HG02610 (cell line): ENCODE measurements around the gene SLC66A3.

Experiments
- ATAC-seq: cut with Tn5 transposase; IDR thresholded peaks from one replicate; pipeline ENCODE4 v1.9.1; 2021; ENCODE audit warnings: mild to moderate bottlenecking, moderate library complexity; ENCODE audit not compliant: unreplicated experiment

The SLC66A3 gene

DNA sequence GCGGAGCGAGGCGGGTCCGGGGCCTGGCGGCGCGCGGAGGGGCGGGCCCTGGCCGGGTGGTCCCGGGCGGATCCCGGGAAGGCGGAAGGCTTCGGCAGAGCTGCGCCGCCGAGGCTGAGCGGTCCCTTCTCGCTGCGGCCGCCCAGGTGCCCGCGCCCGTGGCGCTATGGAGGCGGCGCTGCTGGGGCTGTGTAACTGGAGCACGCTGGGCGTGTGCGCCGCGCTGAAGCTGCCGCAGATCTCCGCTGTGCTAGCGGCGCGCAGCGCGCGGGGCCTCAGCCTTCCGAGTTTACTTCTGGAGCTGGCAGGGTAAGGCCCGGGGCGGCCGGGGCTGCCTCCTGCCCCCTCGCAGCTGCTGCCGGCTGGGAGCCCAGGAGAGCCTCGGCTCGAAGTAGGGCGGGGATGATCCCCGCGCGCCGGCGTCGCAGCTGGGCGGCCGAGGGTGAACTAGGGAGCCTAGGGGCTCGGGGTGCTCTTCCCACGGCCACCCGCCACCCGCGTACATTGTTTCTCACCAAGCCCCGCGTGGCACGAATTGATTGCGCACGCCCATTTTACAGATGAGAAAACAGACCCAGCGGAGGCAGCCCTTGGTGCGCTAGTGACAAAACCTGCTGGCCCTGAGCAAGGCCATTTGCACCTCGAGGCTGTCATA, at the start of gene SLC66A3:
SLC66A3 (plus strand) TSS at position 87 of the 655 bp plus-strand sequence; CDS start at position 167, 80 bp downstream.
- peak; percentile 71 for ATAC-seq

DNA sequence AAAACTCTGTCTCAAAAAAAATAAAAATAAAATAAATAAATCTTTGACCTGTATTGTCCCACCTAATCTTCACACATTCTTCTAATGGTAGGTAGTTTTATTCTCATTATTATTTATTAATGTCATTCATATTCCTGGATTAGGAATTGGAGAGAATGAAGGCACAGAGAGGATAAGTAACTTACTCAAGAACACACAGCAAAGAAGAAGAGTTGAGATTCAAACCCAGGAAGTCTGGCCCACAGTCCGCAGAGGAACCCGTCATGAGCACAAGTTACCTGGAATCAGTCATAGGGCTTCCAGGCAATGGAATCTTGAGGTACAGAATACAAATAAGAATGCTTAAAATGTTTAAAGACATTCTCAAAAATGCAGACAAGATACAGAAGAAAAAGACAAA, 46.3 kb upstream of the SLC66A3 start:
- ATAC-seq = no peak

DNA sequence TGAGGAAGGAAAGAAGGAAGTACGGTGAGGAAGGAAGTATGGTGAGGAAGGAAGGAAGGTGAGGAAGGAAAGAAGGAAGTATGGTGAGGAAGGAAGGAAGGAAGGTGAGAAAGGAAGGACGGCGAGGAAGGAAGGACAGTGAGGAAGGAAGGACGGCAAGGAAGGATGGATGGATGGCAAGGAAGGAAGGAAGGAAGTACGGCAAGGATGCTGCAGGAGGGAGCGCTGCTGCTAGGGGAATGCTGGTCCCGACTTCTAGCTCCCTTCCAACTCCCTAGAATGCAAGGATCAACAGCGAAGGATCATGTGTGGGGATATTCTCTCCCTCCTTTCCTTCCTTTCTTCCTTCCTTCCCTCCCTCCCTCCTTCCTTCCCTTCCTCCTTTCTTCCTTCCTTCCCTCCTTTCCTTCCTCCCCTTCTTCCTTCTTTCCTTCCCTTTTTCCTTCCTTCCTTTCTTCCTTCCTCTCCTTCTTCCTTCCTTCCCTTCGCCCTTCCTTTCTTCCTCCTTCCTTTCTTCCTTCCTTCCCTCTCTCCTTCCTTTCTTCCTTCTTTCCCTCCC, 42.3 kb upstream of the SLC66A3 start:
- ATAC-seq = no peak

DNA sequence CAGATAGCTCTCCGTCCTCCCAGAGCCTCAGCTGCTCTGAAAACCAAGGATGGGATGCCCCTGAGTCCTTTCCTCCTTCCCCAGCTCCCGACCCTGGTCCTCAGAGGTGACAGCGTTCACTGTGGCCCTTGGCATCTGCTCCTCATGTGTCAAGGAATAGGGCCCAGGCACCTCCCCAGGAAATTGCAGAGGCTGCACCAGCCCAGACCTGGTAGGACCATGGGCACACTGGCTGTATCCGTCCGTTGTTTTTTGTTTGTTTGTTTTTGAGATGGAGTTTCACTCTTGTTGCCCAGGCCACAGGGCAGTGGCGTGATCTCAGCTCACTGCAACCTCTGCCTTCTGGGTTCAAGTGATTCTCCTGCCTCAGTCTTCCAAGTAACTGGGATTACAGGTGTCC, 37.5 kb upstream of the SLC66A3 start:
- ATAC-seq = no peak

DNA sequence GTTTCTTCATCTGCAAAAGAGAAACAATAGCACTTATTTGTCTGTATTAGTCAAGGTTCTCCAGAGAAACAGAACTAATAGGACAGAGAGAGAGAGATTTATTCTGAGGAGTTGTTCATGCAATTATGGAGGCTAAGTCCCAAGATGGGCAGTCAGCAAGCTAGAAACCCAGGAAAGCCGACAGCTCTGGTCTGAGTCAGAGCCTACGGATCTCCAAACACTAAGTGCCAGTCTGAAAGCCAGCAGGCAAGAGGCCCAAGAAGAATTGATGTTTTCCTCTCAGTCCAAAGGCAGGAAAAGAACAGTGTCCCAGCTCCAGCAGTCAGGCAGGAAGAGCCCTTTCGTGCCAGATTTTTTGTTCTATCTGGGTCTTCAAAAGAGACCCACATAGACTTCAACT, 36.5 kb upstream of the SLC66A3 start:
- ATAC-seq = no peak

DNA sequence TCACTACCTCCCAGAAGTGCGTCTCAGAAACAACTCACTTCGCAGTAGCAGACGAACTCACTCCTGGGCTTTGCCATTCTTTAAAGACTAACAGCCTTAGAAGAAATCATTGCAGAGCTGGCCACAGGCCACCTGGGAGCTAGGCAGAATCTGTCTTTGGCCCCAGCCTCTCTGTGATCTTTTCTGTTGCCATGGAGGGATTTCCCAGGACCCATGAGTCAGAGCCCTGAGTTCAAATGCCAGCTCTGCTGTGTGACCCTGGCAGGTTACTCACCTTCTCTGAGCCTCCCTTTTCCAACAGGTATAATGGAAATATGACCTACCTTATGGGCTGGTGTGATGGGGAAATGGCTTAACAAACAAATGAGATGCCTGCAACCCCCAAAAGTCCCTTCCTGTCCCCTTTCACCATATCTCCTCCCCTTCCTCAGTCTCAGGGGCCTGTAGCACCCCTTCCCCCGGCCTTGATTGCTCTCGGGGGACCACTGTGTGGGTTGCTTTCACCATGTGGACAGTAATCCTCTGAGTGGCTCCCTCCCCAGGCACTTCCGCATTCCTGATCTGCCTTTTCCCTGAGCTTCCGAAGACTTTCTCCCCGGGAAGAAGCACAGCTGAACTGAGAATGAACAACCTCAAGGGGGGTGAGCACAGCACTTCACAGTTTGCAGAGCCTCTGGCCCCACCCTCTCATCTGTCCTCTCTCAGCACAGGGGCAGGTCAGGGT, 34.0 kb upstream of the SLC66A3 start:
- ATAC-seq = no peak

DNA sequence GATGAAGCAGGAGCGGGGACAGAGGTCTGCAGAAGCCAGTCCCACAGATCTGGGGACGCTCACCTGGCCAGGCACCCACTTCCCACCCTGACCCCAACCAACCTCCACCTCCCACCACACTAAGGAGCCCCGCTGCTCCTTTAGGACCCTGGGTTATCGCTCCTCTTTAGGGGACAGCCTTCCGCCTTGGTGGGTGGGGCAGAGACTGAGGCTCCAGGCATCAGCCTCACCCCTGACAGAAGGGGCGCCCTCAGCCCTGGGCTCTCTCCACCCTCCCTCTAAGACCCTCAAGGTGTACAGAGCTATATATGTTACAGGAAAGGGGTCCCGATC, 33.5 kb upstream of the SLC66A3 start:
- no peak for ATAC-seq

DNA sequence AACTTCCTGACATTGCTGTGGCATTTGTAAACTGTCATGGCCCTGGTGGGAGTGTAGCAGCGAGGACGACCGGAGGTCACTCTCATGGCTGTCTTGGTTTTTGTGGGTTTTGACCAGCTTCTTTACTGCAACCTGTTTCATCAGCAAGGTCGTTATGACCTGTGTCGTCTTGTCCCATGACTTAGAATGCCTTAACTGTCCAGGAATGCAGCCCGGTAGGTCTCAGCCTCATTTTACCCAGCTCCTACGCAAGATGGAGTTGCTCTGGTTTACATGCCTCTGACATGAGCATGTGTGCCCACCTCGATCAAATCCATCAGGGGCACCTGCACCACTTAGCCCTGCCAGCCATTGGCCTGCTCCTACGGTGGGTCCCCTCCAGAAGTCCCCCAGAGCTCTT, 32.9 kb upstream of the SLC66A3 start:
- no peak for ATAC-seq

DNA sequence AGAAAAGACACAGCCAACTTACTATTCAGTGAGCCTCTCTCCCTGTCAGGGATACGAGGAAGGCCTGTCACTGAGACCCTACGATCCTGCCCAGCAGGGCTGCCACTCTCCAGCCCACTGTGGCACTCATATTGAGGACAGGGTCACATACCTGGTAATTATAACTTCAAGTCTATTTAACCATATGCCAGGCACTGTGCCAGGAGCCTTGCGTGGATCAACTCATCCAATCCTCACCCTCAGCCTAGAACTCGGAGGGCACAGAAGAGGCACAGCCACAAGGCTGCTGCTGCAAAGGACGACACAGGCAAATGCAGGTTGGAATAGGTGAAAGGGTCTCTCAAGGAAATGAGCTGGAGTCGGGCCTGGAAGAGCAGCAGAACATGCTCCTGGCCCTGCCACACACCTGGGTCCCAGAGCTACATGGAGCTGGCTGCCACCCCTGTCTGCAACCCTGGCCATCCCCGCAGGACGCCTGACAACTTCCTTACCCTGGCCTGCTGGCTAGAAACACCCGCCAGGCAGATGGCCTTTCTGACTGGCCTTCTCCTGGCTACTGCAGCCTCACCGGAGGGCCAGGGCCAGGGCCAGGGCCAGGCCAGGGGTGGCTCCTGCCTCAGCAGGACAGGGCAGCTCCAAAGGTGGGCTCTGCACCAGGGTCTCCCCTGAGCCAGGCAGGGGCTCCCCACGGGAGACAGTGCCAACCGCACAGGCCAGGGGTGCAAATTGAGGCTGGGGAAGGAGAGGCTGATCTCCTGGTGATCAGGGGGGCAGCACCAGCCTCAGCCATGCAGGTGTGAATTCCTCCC, 32.1 kb upstream of the SLC66A3 start:
- ATAC-seq = no peak

DNA sequence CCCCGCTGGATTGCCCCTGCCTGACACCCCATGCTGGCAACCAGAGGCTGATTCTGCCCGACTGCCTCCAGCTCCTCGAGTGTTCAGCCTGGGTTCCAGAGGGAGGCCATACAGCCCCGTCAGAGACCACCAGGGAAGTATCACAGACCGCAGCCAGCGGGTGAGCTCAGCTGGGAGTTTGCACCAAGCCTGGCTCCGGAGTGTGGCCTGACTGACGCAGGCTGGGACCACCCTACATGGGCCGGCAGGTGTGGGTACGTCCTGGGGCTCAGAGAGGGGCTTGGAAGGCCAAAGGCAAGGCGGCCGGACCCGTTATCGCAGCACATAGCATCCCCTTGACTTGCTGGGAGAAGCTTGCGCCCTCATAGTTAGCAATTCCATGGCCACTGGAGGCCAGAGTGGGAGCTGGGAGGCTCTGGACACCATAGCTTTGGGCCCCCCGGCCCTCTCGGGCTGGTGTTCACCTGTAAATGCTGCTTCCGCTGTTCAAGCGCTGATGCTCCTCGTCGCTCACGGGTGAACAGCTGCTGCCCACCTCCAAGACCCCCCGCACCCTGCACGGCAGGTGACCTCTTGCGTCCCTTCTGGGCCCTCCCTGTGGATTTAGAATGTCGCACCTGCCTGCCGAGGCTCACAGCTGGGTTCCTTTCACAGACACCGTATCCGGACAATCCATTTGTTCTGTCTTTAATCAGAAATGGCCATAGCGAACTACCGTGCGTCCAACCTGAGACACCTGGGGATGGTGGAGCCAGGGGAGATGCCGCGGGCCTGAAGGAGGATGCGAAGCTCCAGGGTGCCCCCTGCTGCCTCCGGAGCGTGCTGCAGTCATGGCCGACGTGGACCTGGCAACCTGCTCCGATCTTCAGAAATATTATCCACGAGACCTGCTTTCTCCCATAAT, 31.2 kb upstream of the SLC66A3 start:
- ATAC-seq = no peak

DNA sequence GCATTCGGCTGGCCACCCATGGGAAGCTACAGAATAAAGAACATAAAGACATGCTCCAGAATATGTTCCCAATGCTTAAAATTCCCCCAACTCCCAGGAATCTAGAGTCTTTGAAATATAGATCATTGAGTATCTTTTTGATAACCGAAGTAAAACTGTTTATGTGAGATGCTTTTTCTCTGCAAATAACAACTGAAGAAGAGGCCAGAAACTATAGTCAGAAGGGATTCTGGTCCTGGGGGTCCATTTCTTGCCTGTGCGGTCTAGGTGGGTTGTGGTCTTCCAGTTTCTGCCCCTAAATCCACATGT, 30.6 kb upstream of the SLC66A3 start:
- ATAC-seq = no peak

DNA sequence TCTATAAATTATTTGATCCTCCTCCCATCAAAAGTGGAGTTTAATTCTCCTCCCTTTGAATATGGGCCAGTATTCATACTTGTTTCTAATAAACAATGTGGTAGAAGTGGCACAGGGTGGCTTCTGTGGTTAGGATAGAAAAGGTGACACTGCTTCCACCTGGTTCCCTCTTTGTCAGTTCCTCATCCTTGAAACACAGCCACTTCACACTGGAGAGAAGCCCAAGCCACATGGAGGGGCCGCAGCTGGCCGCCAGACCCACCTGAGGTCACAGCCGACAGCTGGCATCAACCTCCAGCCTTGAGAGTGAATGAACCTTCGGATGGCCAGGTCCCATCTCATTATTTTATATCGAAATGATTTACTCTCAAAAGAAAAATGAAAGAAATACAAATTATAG, 27.5 kb upstream of the SLC66A3 start:
- ATAC-seq = no peak

DNA sequence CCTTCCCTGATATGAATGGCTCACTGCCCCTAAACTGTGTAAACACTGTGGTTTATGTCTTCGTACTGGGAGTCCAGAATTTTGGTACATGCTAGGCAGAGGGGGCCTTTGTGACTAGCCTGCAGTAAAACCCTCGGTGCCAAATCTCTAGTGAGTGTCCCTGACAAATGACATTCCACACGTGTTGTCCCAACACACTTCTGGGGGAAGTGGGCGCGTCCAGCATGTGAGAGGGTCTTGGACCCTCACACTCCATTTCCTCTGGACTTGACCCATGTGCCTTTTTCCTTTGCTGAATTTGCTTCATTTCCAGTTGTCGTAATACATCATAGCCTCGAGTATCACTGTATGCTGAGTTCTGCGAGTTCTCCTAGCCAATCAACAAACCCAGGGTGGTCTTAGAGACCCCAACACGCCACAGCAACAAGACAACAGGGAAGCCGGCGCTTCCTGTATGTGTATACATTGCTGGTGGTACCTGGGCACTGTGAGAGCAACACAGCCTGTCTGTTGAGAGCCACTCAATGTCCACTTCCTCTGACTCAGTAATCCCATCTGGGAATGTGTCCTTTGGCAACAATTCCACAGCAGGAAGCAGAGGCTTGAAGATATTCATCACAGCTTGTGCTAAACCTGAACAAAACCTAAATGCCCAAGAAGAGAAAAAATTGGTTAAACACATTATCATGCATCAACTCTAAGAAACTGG, 26.9 kb upstream of the SLC66A3 start:
- ATAC-seq = no peak

DNA sequence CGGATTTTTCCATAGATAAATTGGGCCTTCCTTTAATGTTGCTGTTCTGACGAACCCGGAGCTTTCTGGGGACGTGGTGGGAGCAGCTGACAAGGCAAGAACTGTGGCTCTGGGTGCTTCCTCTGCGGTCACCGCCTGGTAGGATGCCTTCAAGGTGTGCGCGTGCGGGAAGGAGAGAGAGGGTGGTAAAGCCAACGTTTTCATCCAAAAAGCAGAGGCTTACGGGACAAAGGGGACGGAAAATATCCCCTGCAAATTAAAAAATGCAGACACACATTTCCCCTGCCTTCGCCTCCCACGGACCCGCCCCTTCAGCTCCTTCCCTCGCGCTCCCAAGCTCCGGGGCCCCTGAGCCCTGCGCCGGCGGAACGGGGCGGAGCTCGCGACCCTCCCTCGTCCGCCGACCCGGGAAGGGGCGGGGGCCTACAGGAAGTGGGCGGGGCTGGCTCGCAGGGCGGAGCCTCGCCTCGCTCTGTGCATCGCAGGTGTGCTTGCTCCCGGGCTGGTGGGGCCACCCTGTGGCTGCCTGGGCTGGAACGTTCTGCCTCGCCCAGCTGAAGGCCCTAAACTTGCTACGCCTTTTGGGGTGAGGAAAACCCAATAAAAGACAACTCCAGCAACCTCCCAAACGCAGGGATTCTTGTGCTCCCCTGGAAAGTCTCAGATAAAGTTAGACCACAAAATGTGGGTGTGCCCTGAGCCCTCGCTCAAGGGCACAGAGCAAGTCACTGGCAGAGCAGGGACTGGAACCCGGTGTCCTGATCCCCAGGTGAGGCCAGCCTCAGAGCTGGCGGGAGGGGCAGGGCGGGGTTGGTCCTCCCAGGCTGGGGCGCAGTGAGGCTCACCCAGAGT, 25.4 kb upstream of the SLC66A3 start:
- ATAC-seq = peak; percentile 46

DNA sequence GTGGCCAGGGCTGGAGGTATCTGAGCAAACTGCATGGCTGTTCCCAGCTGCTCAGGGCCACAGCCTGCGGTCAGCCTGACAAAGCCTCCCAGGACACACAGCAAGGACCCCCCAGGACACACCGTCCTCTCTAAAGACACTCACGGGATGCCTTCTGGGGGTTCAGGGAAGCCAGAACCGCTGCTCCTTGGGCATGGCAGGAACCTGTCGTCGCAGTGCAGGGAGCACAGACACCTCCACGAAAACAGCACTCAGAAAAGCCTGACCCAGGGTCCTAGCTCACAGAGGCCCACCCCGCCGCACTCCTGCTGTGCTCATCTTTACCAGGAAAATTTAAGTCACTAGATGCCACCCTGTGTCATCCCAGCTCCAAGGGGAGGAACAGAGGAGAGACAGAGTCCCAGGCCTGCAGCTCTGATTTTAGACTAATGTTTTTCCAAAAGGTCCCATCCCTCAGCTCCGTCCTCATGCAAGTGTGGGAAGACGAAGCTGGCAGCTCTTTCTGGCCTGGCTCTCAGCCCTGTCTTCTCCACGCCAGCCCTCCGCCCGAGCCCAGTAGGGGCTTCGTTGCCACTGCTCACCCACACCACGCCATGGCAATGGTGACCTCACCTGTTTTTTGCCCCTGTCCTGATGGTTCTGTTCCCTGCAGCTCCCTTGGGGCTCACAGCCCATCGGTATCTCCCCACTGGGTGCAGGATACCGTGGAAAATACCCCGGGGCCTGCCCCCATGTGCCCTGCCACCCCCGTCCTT, 23.9 kb upstream of the SLC66A3 start:
- no peak for ATAC-seq

DNA sequence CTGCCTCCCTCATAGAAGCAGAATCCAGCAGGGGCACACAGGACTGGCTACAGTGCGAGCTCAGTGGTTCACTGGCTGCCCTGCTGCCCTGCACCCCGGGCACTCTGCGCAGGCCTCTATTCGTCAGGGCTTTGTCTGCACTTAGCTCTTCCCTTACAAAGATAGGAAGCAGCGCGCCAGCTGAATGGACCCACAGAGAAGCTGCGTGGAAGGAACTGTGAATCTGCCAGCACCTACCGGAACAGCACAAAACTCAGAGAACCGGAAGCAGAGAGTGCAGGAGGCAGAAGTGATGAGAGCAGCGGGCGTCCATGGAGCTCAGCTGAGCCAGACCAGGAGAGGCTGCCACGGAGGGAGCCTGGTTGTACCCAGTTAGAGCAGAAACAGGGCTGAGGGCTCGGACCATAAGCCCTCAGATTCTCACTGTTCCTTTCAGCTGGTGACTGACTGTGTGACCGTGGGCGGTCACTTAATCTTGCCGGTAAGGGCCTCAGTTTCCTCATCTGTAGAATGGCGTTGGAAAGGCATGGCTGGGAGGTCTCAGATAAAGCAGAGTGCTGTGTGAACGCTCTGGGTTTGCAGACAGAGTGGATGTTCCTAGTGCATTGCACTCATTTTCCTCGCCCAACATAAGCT, 23.1 kb upstream of the SLC66A3 start:
- ATAC-seq = no peak

DNA sequence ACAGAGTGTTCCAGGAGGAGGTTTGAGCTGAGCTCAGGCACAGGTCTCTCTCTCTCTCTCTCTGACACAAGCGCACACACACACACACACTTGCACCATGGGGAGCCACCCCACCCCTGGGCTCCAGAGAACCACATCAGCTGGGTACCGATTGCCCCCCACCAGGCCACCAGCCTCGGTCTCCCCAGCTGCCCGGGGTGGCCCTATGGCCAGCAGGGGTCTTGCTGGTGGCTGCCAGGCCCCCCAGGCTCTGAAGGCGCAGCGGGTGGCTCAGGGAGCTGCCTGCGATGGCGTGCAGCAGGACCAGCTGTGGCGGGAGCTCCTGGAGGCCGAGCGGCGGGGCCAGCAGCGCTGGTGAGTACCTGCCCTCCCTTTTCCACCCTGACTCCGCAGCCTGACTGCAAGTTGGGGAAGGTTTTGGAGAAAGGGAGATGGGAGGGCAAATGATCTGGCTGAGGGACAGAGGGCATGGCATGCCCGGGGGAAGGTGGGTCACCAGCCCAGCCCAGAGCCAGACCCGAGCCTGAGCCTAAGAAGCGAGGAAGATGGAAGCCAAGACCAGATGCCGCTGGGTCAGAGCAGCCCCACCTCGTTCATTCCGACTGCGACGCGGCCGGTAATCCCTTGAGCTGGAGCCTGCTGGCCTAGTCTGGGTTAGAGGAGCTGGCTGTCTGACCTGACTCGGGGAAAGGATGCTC, 21.9 kb upstream of the SLC66A3 start:
- no peak for ATAC-seq

DNA sequence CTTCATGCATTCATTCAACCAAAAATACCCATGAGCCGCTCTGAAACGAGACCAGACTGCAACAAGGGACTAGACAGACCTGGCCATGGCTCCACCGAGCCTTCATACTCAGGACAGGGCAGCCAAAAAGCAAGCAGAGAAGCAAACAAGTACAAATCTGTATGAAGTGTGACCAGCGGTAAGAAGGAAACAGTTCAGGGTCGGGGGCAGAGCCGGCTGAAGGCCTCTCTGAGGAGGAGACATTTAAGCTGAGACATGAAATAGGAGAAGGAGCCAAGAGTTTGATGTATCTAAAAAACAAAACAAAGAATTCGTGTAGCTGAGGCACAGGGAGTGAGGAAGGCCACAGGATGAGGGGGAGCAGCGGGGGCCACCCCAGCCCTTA, 21.3 kb upstream of the SLC66A3 start:
- ATAC-seq = no peak
